ELF-1 (cell line): ENCODE results near the gene AK9.

Experiments used
- DNase-seq: peaks from one replicate; pipeline ENCODE4 v3.0.0-alpha.2; 2016; ENCODE audit warnings: low read depth, low spot score

The AK9 gene

GRCh38 chr6:109458774-109459531, 232.0 kb downstream of the AK9 start:
- no peak for DNase-seq

GRCh38 chr6:109457562-109457996, 233.4 kb downstream of the AK9 start:
- DNase-seq: no peak

- DNase-seq: no peak
Measured at GRCh38 chr6:109456710-109457561, 234.1 kb downstream of the AK9 start.

- DNase-seq: no peak
Measured at GRCh38 chr6:109456111-109456583, 234.9 kb downstream of the AK9 start.

- DNase-seq: peak; percentile 62
Measured at GRCh38 chr6:109455437-109456110, 235.4 kb downstream of the AK9 start, which contains the start of gene MICAL1. Gene MICAL1, minus strand, starts transcription at chr6:109455772. Its CDS starts 1,576 bp downstream, at chr6:109454196.

- DNase-seq: peak; percentile 23
Measured at GRCh38 chr6:109454496-109455436, 236.2 kb downstream of the AK9 start.

GRCh38 chr6:109453594-109454495, 237.2 kb downstream of the AK9 start:
- peak; percentile 23 for DNase-seq

GRCh38 chr6:109453156-109453555, 237.8 kb downstream of the AK9 start:
- DNase-seq: no peak

- no peak for DNase-seq
Measured at GRCh38 chr6:109452181-109452580, 238.8 kb downstream of the AK9 start.

- DNase-seq: no peak
Measured at GRCh38 chr6:109451376-109451775, 239.6 kb downstream of the AK9 start.

- no peak for DNase-seq
Measured at GRCh38 chr6:109450801-109451200, 240.2 kb downstream of the AK9 start.

- DNase-seq: no peak
Measured at GRCh38 chr6:109449795-109450673, 241.0 kb downstream of the AK9 start.

GRCh38 chr6:109449064-109449794, 241.8 kb downstream of the AK9 start:
- DNase-seq: no peak

- no peak for DNase-seq
Measured at GRCh38 chr6:109448615-109449014, 242.4 kb downstream of the AK9 start.

GRCh38 chr6:109447878-109448555, 243.0 kb downstream of the AK9 start:
- peak; percentile 26 for DNase-seq

- no peak for DNase-seq
Measured at GRCh38 chr6:109447087-109447486, 243.9 kb downstream of the AK9 start.

- DNase-seq: no peak
Measured at GRCh38 chr6:109446541-109446940, 244.5 kb downstream of the AK9 start.
